GM18511 (cell line): ENCODE measurements around the gene CT47A1.
"Not testable (repeated sequence)": the region's sequence is repeated elsewhere in the genome, so short reads cannot be mapped to it uniquely, and the experiment has no call there.

Source experiments
- ATAC-seq: cut with Tn5 transposase; IDR thresholded peaks from one replicate; pipeline ENCODE4 v1.9.1; 2021; ENCODE audit warnings: mild to moderate bottlenecking, moderate library complexity; ENCODE audit not compliant: unreplicated experiment

The CT47A1 gene

GRCh38 chrX:120985660-120986059, at the start of gene CT47A1:
TSS of gene CT47A1 (minus strand) at chrX:120985760. CDS start at chrX:120985529, 231 bp downstream.
- not testable (repeated sequence) for ATAC-seq

GRCh38 chrX:121032531-121032930, 47.0 kb upstream of the CT47A1 start:
- ATAC-seq: no peak

- ATAC-seq: no peak
Measured at GRCh38 chrX:121030083-121030482, 44.5 kb upstream of the CT47A1 start.

- no peak for ATAC-seq
Measured at GRCh38 chrX:121028419-121028818, 42.9 kb upstream of the CT47A1 start.

GRCh38 chrX:121014826-121015225, 29.3 kb upstream of the CT47A1 start:
- ATAC-seq: no peak

- ATAC-seq: no peak
Measured at GRCh38 chrX:121013897-121014455, 28.4 kb upstream of the CT47A1 start.

GRCh38 chrX:121011254-121011653, 25.7 kb upstream of the CT47A1 start:
- ATAC-seq: no peak

- no peak for ATAC-seq
Measured at GRCh38 chrX:121010218-121010617, 24.7 kb upstream of the CT47A1 start.

- ATAC-seq: no peak
Measured at GRCh38 chrX:121009764-121010163, 24.2 kb upstream of the CT47A1 start.

- ATAC-seq: no peak
Measured at GRCh38 chrX:121008920-121009319, 23.4 kb upstream of the CT47A1 start.

GRCh38 chrX:121000589-121000988, 15.0 kb upstream of the CT47A1 start:
- peak; percentile 61 for ATAC-seq

- peak; percentile 70 for ATAC-seq
Measured at GRCh38 chrX:120999413-120999812, 13.9 kb upstream of the CT47A1 start.

- not testable (repeated sequence) for ATAC-seq
Measured at GRCh38 chrX:120956500-120956899, 29.1 kb downstream of the CT47A1 start, which contains the start of gene CT47A7. TSS of gene CT47A7 (minus strand) at chrX:120956600. CDS start at chrX:120956345, 255 bp downstream.
